ENCODE results near the gene TMEM198. TPM values are rescaled to one million over a fixed set of nuclear protein-coding genes. Genes with fewer than 3 reads are reported as not detected.

TMEM198 gene
- total RNA-seq, 1 donor from 2014 or later: 6.1 TPM

- H3K9me3 Mint-ChIP-seq (ENCODE audit: low read depth): no peaks in the 10 kb centered on the region
- no peak for TF ChIP-seq CTCF (IDR thresholded peaks at IDR 0.05)
- H3K27ac Mint-ChIP-seq (ENCODE audit: unreplicated experiment): no peak overlapping the region
- peaks cover 25% of the 10 kb centered on the region for H3K36me3 Mint-ChIP-seq (ENCODE audit: low read depth)
- H3K27me3 Mint-ChIP-seq (ENCODE audit: low read depth): no peaks in the 10 kb centered on the region
- H3K4me3 Mint-ChIP-seq (ENCODE audit: unreplicated experiment): no peak overlapping the region
- DNase-seq (ENCODE audit: low spot score): peak; percentile 80
- H3K4me1 Mint-ChIP-seq (ENCODE audit: low read depth): peaks cover 13% of the 10 kb centered on the region
Observed at GRCh38 chr2:219563271-219563928, 19.6 kb downstream of the TMEM198 start.

GRCh38 chr2:219565130-219566080, 21.6 kb downstream of the TMEM198 start:
- Mint-ChIP-seq H3K36me3 (ENCODE audit: low read depth) (peaks cover 23% of the 10 kb centered on the region), H3K4me3 (ENCODE audit: unreplicated experiment) (no peak overlapping the region), H3K9me3 (ENCODE audit: low read depth) (no peaks in the 10 kb centered on the region), H3K4me1 (ENCODE audit: low read depth) (peaks cover 27% of the 10 kb centered on the region), H3K27ac (ENCODE audit: unreplicated experiment) (no peak overlapping the region), H3K27me3 (ENCODE audit: low read depth) (no peaks in the 10 kb centered on the region)
- DNase-seq (ENCODE audit: low spot score): no peak
- TF ChIP-seq CTCF (IDR thresholded peaks at IDR 0.05): no peak

GRCh38 chr2:219566640-219567039, 22.8 kb downstream of the TMEM198 start:
- peaks cover 19% of the 10 kb centered on the region for H3K4me1 Mint-ChIP-seq (ENCODE audit: low read depth)
- no peak for DNase-seq (ENCODE audit: low spot score)
- H3K27me3 Mint-ChIP-seq (ENCODE audit: low read depth): no peaks in the 10 kb centered on the region
- no peak overlapping the region for H3K27ac Mint-ChIP-seq (ENCODE audit: unreplicated experiment)
- no peaks in the 10 kb centered on the region for H3K9me3 Mint-ChIP-seq (ENCODE audit: low read depth)
- H3K4me3 Mint-ChIP-seq (ENCODE audit: unreplicated experiment): no peak overlapping the region
- TF ChIP-seq CTCF (IDR thresholded peaks at IDR 0.05): no peak
- H3K36me3 Mint-ChIP-seq (ENCODE audit: low read depth): peaks cover 23% of the 10 kb centered on the region

GRCh38 chr2:219567131-219567530, 23.3 kb downstream of the TMEM198 start:
- no peak for TF ChIP-seq CTCF (IDR thresholded peaks at IDR 0.05)
- H3K27me3 Mint-ChIP-seq (ENCODE audit: low read depth): no peaks in the 10 kb centered on the region
- H3K27ac Mint-ChIP-seq (ENCODE audit: unreplicated experiment): no peak overlapping the region
- H3K36me3 Mint-ChIP-seq (ENCODE audit: low read depth): peaks cover 23% of the 10 kb centered on the region
- no peak for DNase-seq (ENCODE audit: low spot score)
- no peak overlapping the region for H3K4me3 Mint-ChIP-seq (ENCODE audit: unreplicated experiment)
- H3K9me3 Mint-ChIP-seq (ENCODE audit: low read depth): no peaks in the 10 kb centered on the region
- H3K4me1 Mint-ChIP-seq (ENCODE audit: low read depth): peaks cover 20% of the 10 kb centered on the region

- Mint-ChIP-seq H3K4me3 (ENCODE audit: unreplicated experiment) (no peak overlapping the region), H3K27ac (ENCODE audit: unreplicated experiment) (no peak overlapping the region), H3K27me3 (ENCODE audit: low read depth) (no peaks in the 10 kb centered on the region), H3K4me1 (ENCODE audit: low read depth) (peaks cover 20% of the 10 kb centered on the region), H3K9me3 (ENCODE audit: low read depth) (no peaks in the 10 kb centered on the region), H3K36me3 (ENCODE audit: low read depth) (peaks cover 20% of the 10 kb centered on the region)
- TF ChIP-seq CTCF (IDR thresholded peaks at IDR 0.05): no peak
- no peak for DNase-seq (ENCODE audit: low spot score)
Observed at GRCh38 chr2:219567791-219568361, 24.0 kb downstream of the TMEM198 start.
